HL-60 (cell line): Measurements from ENCODE around the gene KCNG2.

Source experiments
- CTCF ChIP-seq: IDR thresholded peaks from one replicate; pipeline ENCODE4 v1.5.1; 2011; ENCODE audit warnings: low read length, control low read depth, inconsistent platforms; ENCODE audit not compliant: insufficient read depth
- GABPA ChIP-seq: IDR thresholded peaks from 2 replicates; pipeline ENCODE4 v1.6.1; 2012; ENCODE audit warnings: low read depth
- POLR2AphosphoS5 ChIP-seq: IDR thresholded peaks from 2 replicates; pipeline ENCODE4 v1.6.1; 2012; ENCODE audit warnings: low read depth
- REST ChIP-seq: IDR thresholded peaks from 2 replicates; pipeline ENCODE4 v1.6.1; 2012; ENCODE audit warnings: low read depth; ENCODE audit not compliant: insufficient replicate concordance
- SPI1 ChIP-seq: IDR thresholded peaks from 2 replicates; pipeline ENCODE4 v1.6.1; 2012; ENCODE audit warnings: low read depth, mild to moderate bottlenecking, borderline replicate concordance

GRCh38 chr18:79765491-79766245 lies 32.1 kb upstream of the KCNG2 start:
- TF ChIP-seq REST (peak; percentile 15), CTCF (no peak), POLR2AphosphoS5 (no peak), SPI1 (no peak), GABPA (no peak)
